Esophagus (tissue), 2 donors: ENCODE results near the gene CPM. TPM values are rescaled to one million over a fixed set of nuclear protein-coding genes. Genes with fewer than 3 reads are reported as not detected.
A peak's percentile ranks its signal among the peaks of the same experiment; 100 is the strongest.
"Not testable (repeated sequence)": the region's sequence is repeated elsewhere in the genome, so short reads cannot be mapped to it uniquely, and the experiment has no call there.

ENCODE experiments used
- H3K27ac ChIP-seq, 2 donors: one replicate each; pipeline ENCODE4 v1.5.1; 2013; ENCODE audit warnings: low read depth in 2 of 2, mild to moderate bottlenecking in 2 of 2, inconsistent platforms in 1 of 2, low read length in 1 of 2, moderate library complexity in 1 of 2
- H3K27me3 ChIP-seq, 2 donors: one replicate each; pipeline ENCODE4 v1.6.1; 2013; ENCODE audit warnings: low read length in 2 of 2, control low read depth in 1 of 2, mild to moderate bottlenecking in 1 of 2; ENCODE audit not compliant: insufficient read depth in 2 of 2, control insufficient read depth in 1 of 2
- H3K36me3 ChIP-seq, 2 donors: one replicate each; pipeline ENCODE4 v1.6.1; 2013; ENCODE audit warnings: low read length in 1 of 2; ENCODE audit not compliant: control insufficient read depth in 2 of 2, insufficient read depth in 2 of 2
- H3K4me1 ChIP-seq, 2 donors: one replicate each; pipeline ENCODE4 v1.6.1; 2013; ENCODE audit warnings: low read length in 1 of 2; ENCODE audit not compliant: control insufficient read depth in 2 of 2, insufficient read depth in 2 of 2
- H3K4me3 ChIP-seq, 2 donors: one replicate each; pipeline ENCODE4 v1.5.1; 2013; ENCODE audit warnings: low read length in 2 of 2, mild to moderate bottlenecking in 2 of 2, low read depth in 1 of 2, moderate library complexity in 1 of 2
- H3K9me3 ChIP-seq, 2 donors: one replicate each; pipeline ENCODE4 v1.6.1; 2013; ENCODE audit warnings: mild to moderate bottlenecking in 2 of 2, low read depth in 1 of 2, low read length in 1 of 2, moderate library complexity in 1 of 2; ENCODE audit not compliant: control insufficient read depth in 2 of 2, insufficient read depth in 1 of 2
- WGBS, 2 donors: extraction: QIAGEN DNeasy Blood & Tissue Kit; methylation state at CpG; one replicate each; pipeline ENCODE4 v1.1.7; 2013; 5-methylcytosine and 5-hydroxymethylcytosine counted together
- polyA plus RNA-seq, 2 donors: library from polyadenylated mRNA; stranded (reverse); fragments of 200-250 nt; gene quantifications; one replicate each; pipeline ENCODE4 v1.2.3, GENCODE V29; 2013
- donor health status: healthy with polysubstance abuse.
- donor health status: Bipolar disorder and iron deficiency.

CPM gene
- polyA plus RNA-seq, 2 donors, result 1.8 to 4.1 TPM

- H3K27me3 ChIP-seq, H3K36me3 ChIP-seq, H3K4me1 ChIP-seq, H3K27ac ChIP-seq, H3K4me3 ChIP-seq, H3K9me3 ChIP-seq: not testable (repeated sequence)
- 94 to 95% methylated on average over 5 of the region's 5 CpGs for WGBS, 2 donors
These were observed 91.8 kb downstream of the CPM start for GRCh38 chr12:68841175-68841574.

GRCh38 chr12:68839183-68840147 is 93.5 kb downstream of the CPM start:
- Histone ChIP-seq H3K27ac (no peak overlapping the region), H3K36me3 (peaks cover 3 to 7% of the 10 kb centered on the region in 2 donors), H3K27me3 (no peaks in the 10 kb centered on the region), H3K4me1 (no peaks in the 10 kb centered on the region), H3K9me3 (no peaks in the 10 kb centered on the region), H3K4me3 (no peak overlapping the region)
- WGBS, 2 donors, result 75 to 82% methylated on average over 2 of the region's 2 CpGs

GRCh38 chr12:68838046-68838886 is 94.7 kb downstream of the CPM start:
- no peaks in the 10 kb centered on the region for H3K27me3 ChIP-seq
- no peak overlapping the region for H3K4me3 ChIP-seq
- WGBS, 2 donors, result 81 to 86% methylated on average over 5 of the region's 5 CpGs
- H3K4me1 ChIP-seq, result no peaks in the 10 kb centered on the region
- H3K27ac ChIP-seq, result no peak overlapping the region
- no peaks in the 10 kb centered on the region for H3K9me3 ChIP-seq
- H3K36me3 ChIP-seq, result peaks cover 3 to 4% of the 10 kb centered on the region in 2 donors

GRCh38 chr12:68837215-68837614 is 95.8 kb downstream of the CPM start:
- no peaks in the 10 kb centered on the region for H3K9me3 ChIP-seq
- H3K27ac ChIP-seq, result no peak overlapping the region
- H3K4me3 ChIP-seq, result no peak overlapping the region
- H3K27me3 ChIP-seq, result no peaks in the 10 kb centered on the region
- no peaks in the 10 kb centered on the region for H3K4me1 ChIP-seq
- peaks cover 3 to 4% of the 10 kb centered on the region in 2 donors for H3K36me3 ChIP-seq
- WGBS, 2 donors, result 74 to 90% methylated on average over 1 of the region's 1 CpG

GRCh38 chr12:68835333-68835908 is 97.5 kb downstream of the CPM start:
- Histone ChIP-seq H3K27ac (peak overlapping the region in 1 of 2 donors; percentile 20), H3K4me1 (no peaks in the 10 kb centered on the region), H3K9me3 (no peaks in the 10 kb centered on the region), H3K4me3 (no peak overlapping the region), H3K36me3 (peaks cover 0 to 4% of the 10 kb centered on the region in 2 donors), H3K27me3 (no peaks in the 10 kb centered on the region)
- WGBS, 2 donors, result 75 to 76% methylated on average over 10 of the region's 10 CpGs

- 97 to 98% methylated on average over 4 of the region's 4 CpGs for WGBS, 2 donors
- Histone ChIP-seq H3K4me1 (no peaks in the 10 kb centered on the region), H3K27me3 (no peaks in the 10 kb centered on the region), H3K4me3 (no peak overlapping the region), H3K27ac (no peak overlapping the region), H3K36me3 (peaks cover 0 to 6% of the 10 kb centered on the region in 2 donors), H3K9me3 (no peaks in the 10 kb centered on the region)
These were observed 99.5 kb downstream of the CPM start for GRCh38 chr12:68833508-68833907.

GRCh38 chr12:68832504-68832867 is 100.5 kb downstream of the CPM start:
- 95 to 96% methylated on average over 4 of the region's 4 CpGs for WGBS, 2 donors
- Histone ChIP-seq H3K36me3 (peaks cover 2 to 6% of the 10 kb centered on the region in 2 donors), H3K27ac (no peak overlapping the region), H3K4me3 (no peak overlapping the region), H3K4me1 (no peaks in the 10 kb centered on the region), H3K27me3 (no peaks in the 10 kb centered on the region), H3K9me3 (no peaks in the 10 kb centered on the region)

- no peak overlapping the region for H3K4me3 ChIP-seq
- H3K4me1 ChIP-seq, result no peaks in the 10 kb centered on the region
- no peaks in the 10 kb centered on the region for H3K9me3 ChIP-seq
- H3K27me3 ChIP-seq, result no peaks in the 10 kb centered on the region
- H3K36me3 ChIP-seq, result peaks cover 2 to 6% of the 10 kb centered on the region in 2 donors
- no peak overlapping the region for H3K27ac ChIP-seq
- WGBS, 2 donors, result 90 to 95% methylated on average over 14 of the region's 14 CpGs
These were observed 101.0 kb downstream of the CPM start for GRCh38 chr12:68831751-68832503.

GRCh38 chr12:68831272-68831671 is 101.7 kb downstream of the CPM start:
- no peaks in the 10 kb centered on the region for H3K4me1 ChIP-seq
- no peak overlapping the region for H3K4me3 ChIP-seq
- 86 to 91% methylated on average over 6 of the region's 6 CpGs for WGBS, 2 donors
- peaks cover 2 to 6% of the 10 kb centered on the region in 2 donors for H3K36me3 ChIP-seq
- H3K9me3 ChIP-seq, result no peaks in the 10 kb centered on the region
- H3K27ac ChIP-seq, result no peak overlapping the region
- no peaks in the 10 kb centered on the region for H3K27me3 ChIP-seq
